Measurements from ENCODE around the gene PTPRG. TPM values are rescaled to one million over a fixed set of nuclear protein-coding genes. Genes with fewer than 3 reads are reported as not detected.

Gene PTPRG
- total and polyA plus RNA-seq, 2 of the 13 experiments (the other 11 are each of a cell fraction or from before 2014, with no cell fraction given), result 8.0 to 25.3 TPM

GRCh38 chr3:62237286-62237948, 676.0 kb downstream of the PTPRG start:
- H3K27ac ChIP-seq (ENCODE audit: extremely low read length, insufficient read depth, low read length), result no peak overlapping the region
- ChIA-PET POLR2A (no interaction called here), CTCF (ENCODE audit: low intra/inter-chr PET ratio, low total read pairs) (no interaction called here)
- no peak overlapping the region for H3K9ac ChIP-seq (ENCODE audit: insufficient read depth, low read depth, low read length)
- no peaks in the 10 kb centered on the region for H3K27me3 ChIP-seq (ENCODE audit: control insufficient read depth in 1 of 2, insufficient read depth in 2 of 2, low read length in 2 of 2)
- H3K9me3 ChIP-seq (ENCODE audit: low read length), result no peaks in the 10 kb centered on the region
- no peaks in the 10 kb centered on the region for H3K4me1 ChIP-seq (ENCODE audit: insufficient read depth, low read length)
- H3K79me2 ChIP-seq (ENCODE audit: insufficient read depth, low read length), result no peaks in the 10 kb centered on the region
- in situ Hi-C loops (cut with HindIII; ENCODE audit: extremely low pct_ligation_motif_present, low pct_unique_long_range_greater_than_20kb), result no loop called here
- no peak for DNase-seq (ENCODE audit: low spot score)
- H3K36me3 ChIP-seq (replicated peaks in 1 of 2; ENCODE audit: control insufficient read depth in 1 of 2, insufficient read depth in 2 of 2, low read length in 2 of 2), result no peaks in the 10 kb centered on the region
- intact Hi-C loops (cut with micrococcal nuclease; ENCODE audit: unreplicated experiment), result no loop called here
- no peak overlapping the region for H3K4me3 ChIP-seq (replicated peaks in 1 of 3; ENCODE audit: insufficient read depth in 1 of 3, low read depth in 2 of 3, low read length in 3 of 3)
- no TSS peak for BruUV-seq (replicated peaks)
- ATAC-seq, result no peak
- no peak overlapping the region for H3K4me2 ChIP-seq (ENCODE audit: low read depth, low read length)
- WGBS (ENCODE audit: low lambda C conversion rate), result 93% methylated on average over 5 of the region's 5 CpGs
- no peaks in the 10 kb centered on the region for H4K20me1 ChIP-seq (ENCODE audit: insufficient read depth, low read length)
- no peak for FAIRE-seq
- H2AFZ ChIP-seq (ENCODE audit: low read length), result no peak overlapping the region
- TF ChIP-seq ZNF136 (CRISPR knock-in tag; IDR thresholded peaks at IDR 0.05; ENCODE audit: low read depth), result no peak
- no peak for TF ChIP-seq WIZ (CRISPR knock-in tag; IDR thresholded peaks at IDR 0.05)
- TF ChIP-seq PRDM15 (CRISPR knock-in tag; IDR thresholded peaks at IDR 0.05), result no peak
- no peak for TF ChIP-seq FOXK1 (CRISPR knock-in tag; IDR thresholded peaks at IDR 0.05; ENCODE audit: borderline replicate concordance, low read depth)
- TF ChIP-seq POLR2AphosphoS5 (IDR thresholded peaks at IDR 0.05; ENCODE audit: low read depth, low read length), result no peak
- TF ChIP-seq ZNF790 (CRISPR knock-in tag; IDR thresholded peaks at IDR 0.05; ENCODE audit: borderline replicate concordance), result no peak
- TF ChIP-seq XBP1 (CRISPR knock-in tag; IDR thresholded peaks at IDR 0.05), result no peak
- TF ChIP-seq TBX3 (IDR thresholded peaks at IDR 0.05; ENCODE audit: borderline replicate concordance), result no peak
- no peak for TF ChIP-seq ZNF800 (CRISPR knock-in tag; IDR thresholded peaks at IDR 0.05)
- TF ChIP-seq SIX4 (CRISPR knock-in tag; IDR thresholded peaks at IDR 0.05), result no peak

All from HepG2 (cell line).